ENCODE results near the gene CALR3.

The CALR3 gene

GRCh38 chr19:16456652-16457194 lies 39.2 kb downstream of the CALR3 start:
- peaks cover 25% of the 10 kb centered on the region for H4K20me1 ChIP-seq (ENCODE audit: insufficient read depth, low read length, poor library complexity, severe bottlenecking)
- no peaks in the 10 kb centered on the region for H3F3A ChIP-seq (ENCODE audit: low read depth)
- H3K4me1 ChIP-seq (ENCODE audit: insufficient read depth, low read length, poor library complexity, severe bottlenecking): peaks cover 25% of the 10 kb centered on the region
- H3K9me2 ChIP-seq (replicated peaks; ENCODE audit: low read depth, low read length): no peaks in the 10 kb centered on the region
- H3K79me2 ChIP-seq (ENCODE audit: insufficient read depth, low read length): peaks cover 90% of the 10 kb centered on the region
- H3K36me3 ChIP-seq (ENCODE audit: insufficient read depth, low read length): no peaks in the 10 kb centered on the region
- no peaks in the 10 kb centered on the region for H3K9me3 ChIP-seq (ENCODE audit: insufficient read depth, low read depth, low read length)
- H3K4me3 ChIP-seq (ENCODE audit: low read length, poor library complexity, severe bottlenecking): peak overlapping the region; percentile 5
- no peak overlapping the region for H2AFZ ChIP-seq (ENCODE audit: low read length)
- peak overlapping the region; percentile 46 for H3K9ac ChIP-seq (ENCODE audit: low read depth, low read length, poor library complexity, severe bottlenecking)
- TF ChIP-seq, protein P1, sequence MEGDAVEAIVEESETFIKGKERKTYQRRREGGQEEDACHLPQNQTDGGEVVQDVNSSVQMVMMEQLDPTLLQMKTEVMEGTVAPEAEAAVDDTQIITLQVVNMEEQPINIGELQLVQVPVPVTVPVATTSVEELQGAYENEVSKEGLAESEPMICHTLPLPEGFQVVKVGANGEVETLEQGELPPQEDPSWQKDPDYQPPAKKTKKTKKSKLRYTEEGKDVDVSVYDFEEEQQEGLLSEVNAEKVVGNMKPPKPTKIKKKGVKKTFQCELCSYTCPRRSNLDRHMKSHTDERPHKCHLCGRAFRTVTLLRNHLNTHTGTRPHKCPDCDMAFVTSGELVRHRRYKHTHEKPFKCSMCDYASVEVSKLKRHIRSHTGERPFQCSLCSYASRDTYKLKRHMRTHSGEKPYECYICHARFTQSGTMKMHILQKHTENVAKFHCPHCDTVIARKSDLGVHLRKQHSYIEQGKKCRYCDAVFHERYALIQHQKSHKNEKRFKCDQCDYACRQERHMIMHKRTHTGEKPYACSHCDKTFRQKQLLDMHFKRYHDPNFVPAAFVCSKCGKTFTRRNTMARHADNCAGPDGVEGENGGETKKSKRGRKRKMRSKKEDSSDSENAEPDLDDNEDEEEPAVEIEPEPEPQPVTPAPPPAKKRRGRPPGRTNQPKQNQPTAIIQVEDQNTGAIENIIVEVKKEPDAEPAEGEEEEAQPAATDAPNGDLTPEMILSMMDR (conservative IDR thresholded peaks at IDR 0.05; ENCODE audit: low read length): no peak
- H3K4me2 ChIP-seq (ENCODE audit: low read depth, low read length, poor library complexity, severe bottlenecking): peak overlapping the region; percentile 57
- H3K27me3 ChIP-seq (ENCODE audit: insufficient read depth, low read length, poor library complexity, severe bottlenecking): no peaks in the 10 kb centered on the region

DNA sequence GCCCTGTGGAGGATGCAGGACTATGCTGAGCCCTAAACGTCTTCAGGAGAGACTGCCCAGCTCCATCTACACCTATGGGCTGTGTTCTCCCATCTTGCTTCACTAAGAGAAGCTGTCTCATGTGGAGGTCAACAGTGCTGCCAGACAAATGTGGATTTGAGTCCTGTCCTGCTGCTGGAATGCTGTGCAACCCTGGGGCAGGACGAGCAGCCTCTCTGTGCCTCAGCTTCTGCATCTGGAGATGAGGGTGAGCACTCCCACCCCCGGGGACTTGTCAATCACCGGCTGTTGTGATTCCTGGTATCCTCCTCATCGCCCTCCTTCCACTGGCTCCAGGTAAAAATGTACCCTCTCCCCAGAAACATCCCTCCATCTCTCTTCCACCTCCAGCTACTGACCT lies 40.5 kb downstream of the CALR3 start:
- TF ChIP-seq EZH2phosphoT487 (IDR thresholded peaks at IDR 0.05; ENCODE audit: borderline replicate concordance): no peak
- TF ChIP-seq, protein P1 (conservative IDR thresholded peaks at IDR 0.05; ENCODE audit: low read length): no peak
- Histone ChIP-seq H2AFZ (ENCODE audit: low read length) (no peak overlapping the region), H4K20me1 (ENCODE audit: insufficient read depth, low read length, poor library complexity, severe bottlenecking) (peaks cover 25% of the 10 kb centered on the region), H3K27me3 (ENCODE audit: insufficient read depth, low read length, poor library complexity, severe bottlenecking) (no peaks in the 10 kb centered on the region), H3K9me2 (replicated peaks; ENCODE audit: low read depth, low read length) (no peaks in the 10 kb centered on the region), H3K4me3 (ENCODE audit: low read length, poor library complexity, severe bottlenecking) (no peak overlapping the region), H3K4me1 (ENCODE audit: insufficient read depth, low read length, poor library complexity, severe bottlenecking) (peaks cover 27% of the 10 kb centered on the region), H3F3A (ENCODE audit: low read depth) (no peaks in the 10 kb centered on the region), H3K9ac (ENCODE audit: low read depth, low read length, poor library complexity, severe bottlenecking) (no peak overlapping the region), H3K36me3 (ENCODE audit: insufficient read depth, low read length) (no peaks in the 10 kb centered on the region), H3K79me2 (ENCODE audit: insufficient read depth, low read length) (peaks cover 90% of the 10 kb centered on the region), H3K9me3 (ENCODE audit: insufficient read depth, low read depth, low read length) (no peaks in the 10 kb centered on the region), H3K4me2 (ENCODE audit: low read depth, low read length, poor library complexity, severe bottlenecking) (no peak overlapping the region)

DNA sequence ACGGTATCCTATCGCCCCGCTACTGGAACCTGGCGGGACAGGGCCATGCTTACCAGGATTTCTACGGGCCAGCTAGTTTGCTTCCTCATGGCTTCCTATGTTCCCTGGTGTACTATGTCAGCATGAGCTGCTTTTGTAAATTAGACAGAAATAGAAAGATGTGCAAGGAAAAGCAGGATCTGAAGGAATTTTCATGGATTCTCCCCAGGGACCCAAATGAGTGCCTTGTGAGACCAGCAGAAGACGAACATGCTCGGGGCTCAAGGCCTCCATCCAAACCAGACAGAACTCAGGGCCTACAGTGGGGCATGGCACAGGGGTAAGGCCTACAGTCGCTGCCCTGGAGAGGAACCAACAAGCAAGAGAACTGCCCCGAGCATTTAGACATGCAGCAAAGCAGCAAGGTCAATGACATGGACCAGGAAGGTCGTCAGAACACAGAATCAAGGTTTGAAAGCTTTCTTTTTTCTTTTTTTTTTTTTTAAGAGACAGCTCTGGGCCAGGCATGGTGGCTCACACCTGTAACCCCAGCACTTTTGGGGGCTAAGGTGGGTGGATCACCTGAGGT lies 41.5 kb downstream of the CALR3 start:
- Histone ChIP-seq H3K4me2 (ENCODE audit: low read depth, low read length, poor library complexity, severe bottlenecking) (no peak overlapping the region), H3K9me2 (replicated peaks; ENCODE audit: low read depth, low read length) (no peaks in the 10 kb centered on the region), H3K9me3 (ENCODE audit: insufficient read depth, low read depth, low read length) (no peaks in the 10 kb centered on the region), H3K36me3 (ENCODE audit: insufficient read depth, low read length) (no peaks in the 10 kb centered on the region), H3K79me2 (ENCODE audit: insufficient read depth, low read length) (peaks cover 90% of the 10 kb centered on the region), H3K27me3 (ENCODE audit: insufficient read depth, low read length, poor library complexity, severe bottlenecking) (no peaks in the 10 kb centered on the region), H4K20me1 (ENCODE audit: insufficient read depth, low read length, poor library complexity, severe bottlenecking) (peaks cover 25% of the 10 kb centered on the region), H3F3A (ENCODE audit: low read depth) (no peaks in the 10 kb centered on the region), H3K4me1 (ENCODE audit: insufficient read depth, low read length, poor library complexity, severe bottlenecking) (peaks cover 35% of the 10 kb centered on the region), H3K4me3 (ENCODE audit: low read length, poor library complexity, severe bottlenecking) (no peak overlapping the region), H3K9ac (ENCODE audit: low read depth, low read length, poor library complexity, severe bottlenecking) (no peak overlapping the region), H2AFZ (ENCODE audit: low read length) (no peak overlapping the region)
- TF ChIP-seq, protein P1 (conservative IDR thresholded peaks at IDR 0.05; ENCODE audit: low read length): no peak
- TF ChIP-seq EZH2phosphoT487 (IDR thresholded peaks at IDR 0.05; ENCODE audit: borderline replicate concordance): no peak
